Colonic mucosa (tissue), 4 donors: Measurements from ENCODE around the gene ASTE1. TPM values are rescaled to one million over a fixed set of nuclear protein-coding genes. Genes with fewer than 3 reads are reported as not detected.
A peak's percentile ranks its signal among the peaks of the same experiment; 100 is the strongest.

Source experiments
- DNase-seq: peaks from one replicate; pipeline ENCODE4 v3.0.0-alpha.2; 2020
- H3K27ac ChIP-seq: fragments of 200-600 bp; one replicate; pipeline ENCODE4 v1.8.0; 2021
- H3K27me3 ChIP-seq: fragments of 200-600 bp; one replicate; pipeline ENCODE4 v1.8.0; 2021
- H3K36me3 ChIP-seq: fragments of 200-600 bp; one replicate; pipeline ENCODE4 v1.8.0; 2021
- H3K4me1 ChIP-seq: fragments of 200-600 bp; one replicate; pipeline ENCODE4 v1.8.0; 2021; ENCODE audit warnings: mild to moderate bottlenecking
- H3K4me3 ChIP-seq: fragments of 200-600 bp; one replicate; pipeline ENCODE4 v1.8.0; 2021
- H3K9ac ChIP-seq, 2 donors: one replicate each; pipeline ENCODE4 v1.7.0; 2013; ENCODE audit warnings: control low read depth in 2 of 2, low read depth in 2 of 2, low read length in 2 of 2
- H3K9me3 ChIP-seq: fragments of 200-600 bp; one replicate; pipeline ENCODE4 v1.8.0; 2021
- intact Hi-C: fragments of 100-400 bp; cut with DNase I; formaldehyde crosslinking; loops from one replicate; pipeline ENCODE4 v1.14.1; 2022
- total RNA-seq, 2 donors: library from RNA; stranded (reverse); fragmentation: NEBNext Ultra II Directional in 1 of 2; extraction: Animal tissue kit (Norgen Biotek cat#: 25700) in 1 of 2; gene quantifications; one replicate each; pipeline ENCODE4 v1.2.1, GENCODE V29; 2021
- TF ChIP-seq, protein P1 (sequence below): fragments of 200-600 bp; IDR thresholded peaks from one replicate; pipeline ENCODE4 v1.8.0; 2022; ENCODE audit warnings: antibody characterized with exemption, mild to moderate bottlenecking
- donor health status: healthy.
- donor health status: DM: no; HTN: no; CAD: no.
- donor health status: DM: no; HTN: no; CAD: no.

Gene ASTE1
- total RNA-seq, 2 donors from 2014 or later = 9.3 to 13.0 TPM

DNA sequence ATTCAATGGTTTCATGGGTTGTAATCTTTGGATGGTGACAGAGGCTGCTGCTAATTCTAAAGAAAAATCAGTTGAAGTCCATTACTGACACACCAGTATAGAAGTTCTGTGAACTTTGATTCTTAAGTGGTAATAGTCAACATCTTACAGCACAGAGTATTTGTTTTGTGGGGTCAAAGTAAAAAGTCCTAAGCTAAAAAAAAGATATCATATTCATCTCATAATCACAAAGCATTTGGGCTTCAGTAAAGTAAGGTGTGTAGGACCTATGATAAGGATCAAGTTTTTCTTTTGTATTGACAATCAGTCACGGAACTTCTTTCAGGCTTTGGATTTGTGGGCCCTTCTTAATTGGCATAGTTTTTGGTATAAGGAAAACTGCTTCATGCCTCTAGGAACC is 1.1 kb downstream of the ASTE1 start:
- intact Hi-C loops = loop anchor here (10.0 kb wide), 1 partner anchor 339 kb away; no protein-coding TSS in a partner anchor
- peak overlapping the region; percentile 88 to 92 for H3K9ac ChIP-seq
- H3K27me3 ChIP-seq = no peaks in the 10 kb centered on the region
- no peak for DNase-seq
- peak overlapping the region; percentile 90 for H3K27ac ChIP-seq
- H3K36me3 ChIP-seq = no peaks in the 10 kb centered on the region
- no peaks in the 10 kb centered on the region for H3K4me1 ChIP-seq
- H3K4me3 ChIP-seq = peak overlapping the region; percentile 74
- TF ChIP-seq, protein P1, sequence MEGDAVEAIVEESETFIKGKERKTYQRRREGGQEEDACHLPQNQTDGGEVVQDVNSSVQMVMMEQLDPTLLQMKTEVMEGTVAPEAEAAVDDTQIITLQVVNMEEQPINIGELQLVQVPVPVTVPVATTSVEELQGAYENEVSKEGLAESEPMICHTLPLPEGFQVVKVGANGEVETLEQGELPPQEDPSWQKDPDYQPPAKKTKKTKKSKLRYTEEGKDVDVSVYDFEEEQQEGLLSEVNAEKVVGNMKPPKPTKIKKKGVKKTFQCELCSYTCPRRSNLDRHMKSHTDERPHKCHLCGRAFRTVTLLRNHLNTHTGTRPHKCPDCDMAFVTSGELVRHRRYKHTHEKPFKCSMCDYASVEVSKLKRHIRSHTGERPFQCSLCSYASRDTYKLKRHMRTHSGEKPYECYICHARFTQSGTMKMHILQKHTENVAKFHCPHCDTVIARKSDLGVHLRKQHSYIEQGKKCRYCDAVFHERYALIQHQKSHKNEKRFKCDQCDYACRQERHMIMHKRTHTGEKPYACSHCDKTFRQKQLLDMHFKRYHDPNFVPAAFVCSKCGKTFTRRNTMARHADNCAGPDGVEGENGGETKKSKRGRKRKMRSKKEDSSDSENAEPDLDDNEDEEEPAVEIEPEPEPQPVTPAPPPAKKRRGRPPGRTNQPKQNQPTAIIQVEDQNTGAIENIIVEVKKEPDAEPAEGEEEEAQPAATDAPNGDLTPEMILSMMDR = no peak
- no peaks in the 10 kb centered on the region for H3K9me3 ChIP-seq

DNA sequence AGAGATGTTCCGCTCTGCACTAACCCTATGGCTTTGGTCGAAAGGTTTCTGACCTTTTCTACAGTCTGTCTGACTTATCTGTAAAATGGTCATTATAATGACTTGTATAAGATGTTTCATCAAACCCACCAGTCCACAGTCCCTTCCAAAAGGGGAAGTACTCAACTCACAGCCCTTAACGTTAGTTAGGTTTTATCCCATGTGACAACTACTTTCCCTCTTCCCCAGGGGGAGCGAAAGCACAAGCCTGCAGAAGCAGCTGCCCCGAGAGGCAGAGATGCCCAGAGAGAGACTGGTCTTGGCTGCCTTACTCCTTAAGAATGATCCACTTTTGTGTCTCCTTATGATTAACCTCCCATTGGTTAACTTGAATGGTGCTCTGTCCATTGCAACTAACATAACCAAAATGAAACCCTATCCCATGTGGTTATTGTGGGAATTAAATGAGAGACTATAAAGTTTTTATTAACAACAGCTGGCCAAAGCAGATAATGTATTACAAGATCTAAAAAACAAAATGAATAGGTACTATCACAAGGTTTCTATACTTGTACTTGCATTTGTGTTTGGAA is 6.4 kb downstream of the ASTE1 start:
- Histone ChIP-seq H3K36me3 (no peaks in the 10 kb centered on the region), H3K27me3 (no peaks in the 10 kb centered on the region), H3K9me3 (no peaks in the 10 kb centered on the region), H3K27ac (no peak overlapping the region), H3K9ac (no peak overlapping the region), H3K4me1 (no peaks in the 10 kb centered on the region), H3K4me3 (no peak overlapping the region)
- TF ChIP-seq, protein P1 = no peak
- DNase-seq = no peak
- intact Hi-C loops = loop anchor here (10.0 kb wide), 1 partner anchor 345 kb away; no protein-coding TSS in a partner anchor

DNA sequence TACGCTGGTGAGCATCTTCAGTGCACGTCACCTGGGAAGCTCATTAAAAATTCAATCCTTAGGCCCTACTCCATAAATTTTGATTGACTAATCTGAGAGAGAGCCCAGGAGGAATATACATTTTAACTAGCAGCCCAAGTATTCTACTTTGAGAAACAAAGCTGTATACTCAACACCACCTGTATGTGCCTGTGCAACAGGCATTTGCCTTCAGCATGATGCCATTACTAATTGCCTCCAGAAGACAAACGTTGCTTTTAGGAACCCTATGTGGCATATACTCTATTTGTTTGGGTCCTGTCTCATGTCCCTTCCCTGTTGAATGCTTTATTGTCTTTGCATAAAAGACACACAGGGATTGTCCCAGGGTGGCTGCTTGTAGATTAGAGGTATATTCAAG is 7.7 kb downstream of the ASTE1 start:
- no peaks in the 10 kb centered on the region for H3K4me1 ChIP-seq
- TF ChIP-seq, protein P1 = no peak
- no peak overlapping the region for H3K27ac ChIP-seq
- intact Hi-C loops = no loop called here
- no peak overlapping the region for H3K4me3 ChIP-seq
- no peak for DNase-seq
- no peaks in the 10 kb centered on the region for H3K27me3 ChIP-seq
- no peaks in the 10 kb centered on the region for H3K9me3 ChIP-seq
- peaks cover 9% of the 10 kb centered on the region for H3K36me3 ChIP-seq
- no peak overlapping the region for H3K9ac ChIP-seq

DNA sequence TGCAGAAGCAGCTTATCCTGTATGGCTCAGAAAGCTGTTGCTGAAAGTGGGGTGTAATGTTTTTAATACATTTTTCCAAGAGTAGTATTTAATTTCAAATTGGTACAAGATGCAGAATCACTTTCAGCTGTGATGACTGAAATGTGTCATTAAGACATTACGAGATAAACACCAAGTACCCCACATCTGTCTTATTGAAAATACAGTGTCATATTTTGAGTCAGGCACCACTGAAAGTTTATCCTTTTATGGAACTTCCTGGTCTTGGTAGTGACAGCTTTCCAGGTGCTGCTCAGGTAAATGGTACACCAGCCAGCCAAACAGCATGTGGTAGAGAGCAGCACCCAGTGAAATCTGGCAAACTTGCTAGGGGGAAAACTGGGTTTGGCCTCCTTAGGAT is 16.9 kb downstream of the ASTE1 start:
- H3K27ac ChIP-seq = no peak overlapping the region
- H3K4me1 ChIP-seq = no peaks in the 10 kb centered on the region
- no peak overlapping the region for H3K9ac ChIP-seq
- intact Hi-C loops = loop anchor here (10.0 kb wide), 1 partner anchor 255 kb away; no protein-coding TSS in a partner anchor
- no peaks in the 10 kb centered on the region for H3K9me3 ChIP-seq
- no peak for DNase-seq
- TF ChIP-seq, protein P1 = no peak
- peaks cover 4% of the 10 kb centered on the region for H3K36me3 ChIP-seq
- H3K4me3 ChIP-seq = no peak overlapping the region
- H3K27me3 ChIP-seq = no peaks in the 10 kb centered on the region

DNA sequence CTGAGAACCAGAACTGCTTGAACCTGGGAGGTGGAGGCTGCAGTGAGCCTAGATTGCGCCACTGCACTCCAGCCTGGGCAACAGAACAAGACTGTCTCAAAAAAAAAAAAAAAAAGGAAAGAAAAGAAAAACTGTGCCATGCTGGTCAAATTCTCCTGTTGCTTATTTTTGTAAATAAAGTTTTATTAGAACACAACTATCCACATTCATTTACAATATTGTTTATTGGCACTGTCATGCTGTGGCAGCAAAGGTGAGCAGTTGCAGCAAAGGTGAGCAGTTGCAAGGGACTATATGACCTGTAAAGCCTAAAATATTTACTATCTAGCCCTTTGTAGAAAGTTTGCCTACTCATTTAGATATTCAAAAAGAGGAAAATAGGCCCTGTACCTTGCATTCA is 18.3 kb downstream of the ASTE1 start:
- DNase-seq = no peak
- H3K36me3 ChIP-seq = no peaks in the 10 kb centered on the region
- H3K27ac ChIP-seq = no peak overlapping the region
- intact Hi-C loops = loop anchor here (10.0 kb wide), 1 partner anchor 254 kb away; no protein-coding TSS in a partner anchor
- no peaks in the 10 kb centered on the region for H3K27me3 ChIP-seq
- H3K4me3 ChIP-seq = no peak overlapping the region
- no peaks in the 10 kb centered on the region for H3K4me1 ChIP-seq
- TF ChIP-seq, protein P1 = no peak
- H3K9ac ChIP-seq = no peak overlapping the region
- H3K9me3 ChIP-seq = no peaks in the 10 kb centered on the region
